Smooth muscle cell (in vitro differentiated cells): ENCODE measurements around the gene AFDN. TPM values are rescaled to one million over a fixed set of nuclear protein-coding genes. Genes with fewer than 3 reads are reported as not detected.

Source experiments
- DNase-seq: peaks from one replicate; lab custom pipeline; 2025; ENCODE audit not compliant: unreplicated experiment; lab: John Stamatoyannopoulos, UW
- H2AFZ ChIP-seq: fragments of 200-600 bp; sonication (generic); 2 replicates; pipeline ENCODE4 v1.6.0; 2016; ENCODE audit warnings: antibody characterized with exemption, low read depth, mild to moderate bottlenecking
- H3F3A ChIP-seq: fragments of 200-600 bp; sonication (generic); 2 replicates; pipeline ENCODE4 v1.6.0; 2017; ENCODE audit warnings: antibody characterized with exemption, low read depth
- H3K27ac ChIP-seq: fragments of 200-600 bp; sonication (generic); 2 replicates; pipeline ENCODE4 v1.5.1; 2016; ENCODE audit warnings: low read depth, mild to moderate bottlenecking
- H3K27me3 ChIP-seq: fragments of 200-600 bp; sonication (generic); 2 replicates; pipeline ENCODE4 v1.6.1; 2016; ENCODE audit warnings: low read depth, mild to moderate bottlenecking
- H3K36me3 ChIP-seq: fragments of 200-600 bp; sonication (generic); 2 replicates; pipeline ENCODE4 v1.5.1; 2016; ENCODE audit warnings: low read depth
- H3K4me1 ChIP-seq: fragments of 200-600 bp; sonication (generic); 2 replicates; pipeline ENCODE4 v1.5.1; 2016; ENCODE audit warnings: low read depth
- H3K4me2 ChIP-seq: fragments of 200-600 bp; sonication (generic); 2 replicates; pipeline ENCODE4 v1.6.0; 2016; ENCODE audit warnings: mild to moderate bottlenecking
- H3K4me3 ChIP-seq: fragments of 200-600 bp; sonication (generic); 2 replicates; pipeline ENCODE4 v1.5.1; 2016; ENCODE audit warnings: mild to moderate bottlenecking
- H3K79me2 ChIP-seq: fragments of 200-600 bp; sonication (generic); 2 replicates; pipeline ENCODE4 v1.6.0; 2016; ENCODE audit warnings: low read depth, mild to moderate bottlenecking
- H3K9ac ChIP-seq: fragments of 200-600 bp; sonication (generic); 2 replicates; pipeline ENCODE4 v1.6.0; 2016; ENCODE audit warnings: low read depth
- H3K9me3 ChIP-seq: fragments of 200-600 bp; sonication (generic); replicated peaks from 2 replicates; pipeline ENCODE4 v1.5.1; 2016; ENCODE audit warnings: low read depth
- H4K20me1 ChIP-seq: fragments of 200-600 bp; sonication (generic); 2 replicates; pipeline ENCODE4 v1.6.0; 2016; ENCODE audit warnings: low read depth
- WGBS: methylation state at CpG from one replicate; pipeline ENCODE4 v1.1.7; 2016; ENCODE audit warnings: low lambda C conversion rate; 5-methylcytosine and 5-hydroxymethylcytosine counted together
- polyA plus RNA-seq: library from polyadenylated mRNA; unstranded; fragments of >200 nt; fragmentation: Nextera tagmentation; extraction: Ambion mirVana; gene quantifications from 2 replicates; pipeline ENCODE4 v1.2.1, GENCODE V29; 2016
- total RNA-seq: library from RNA; depleted of rRNA; stranded (reverse); fragments of >200 nt; gene quantifications from 2 replicates; pipeline ENCODE4 v1.2.3, GENCODE V29; 2014
- TF ChIP-seq, protein P1 (sequence below): fragments of 200-600 bp; sonication (generic); IDR thresholded peaks from 2 replicates; pipeline ENCODE4 v1.5.1; 2017; ENCODE audit warnings: borderline replicate concordance, mild to moderate bottlenecking, antibody characterized with exemption; ENCODE audit not compliant: insufficient read depth, poor library complexity, severe bottlenecking

The AFDN gene
- total and polyA plus RNA-seq, 2 experiments from 2014 or later: 52.3 to 98.8 TPM

- WGBS: 73% methylated on average over 6 of the region's 6 CpGs
- H3K9ac ChIP-seq: no peak overlapping the region
- no peak overlapping the region for H3K4me3 ChIP-seq
- H3K79me2 ChIP-seq: no peaks in the 10 kb centered on the region
- H3F3A ChIP-seq: peaks cover 5% of the 10 kb centered on the region
- TF ChIP-seq, protein P1, sequence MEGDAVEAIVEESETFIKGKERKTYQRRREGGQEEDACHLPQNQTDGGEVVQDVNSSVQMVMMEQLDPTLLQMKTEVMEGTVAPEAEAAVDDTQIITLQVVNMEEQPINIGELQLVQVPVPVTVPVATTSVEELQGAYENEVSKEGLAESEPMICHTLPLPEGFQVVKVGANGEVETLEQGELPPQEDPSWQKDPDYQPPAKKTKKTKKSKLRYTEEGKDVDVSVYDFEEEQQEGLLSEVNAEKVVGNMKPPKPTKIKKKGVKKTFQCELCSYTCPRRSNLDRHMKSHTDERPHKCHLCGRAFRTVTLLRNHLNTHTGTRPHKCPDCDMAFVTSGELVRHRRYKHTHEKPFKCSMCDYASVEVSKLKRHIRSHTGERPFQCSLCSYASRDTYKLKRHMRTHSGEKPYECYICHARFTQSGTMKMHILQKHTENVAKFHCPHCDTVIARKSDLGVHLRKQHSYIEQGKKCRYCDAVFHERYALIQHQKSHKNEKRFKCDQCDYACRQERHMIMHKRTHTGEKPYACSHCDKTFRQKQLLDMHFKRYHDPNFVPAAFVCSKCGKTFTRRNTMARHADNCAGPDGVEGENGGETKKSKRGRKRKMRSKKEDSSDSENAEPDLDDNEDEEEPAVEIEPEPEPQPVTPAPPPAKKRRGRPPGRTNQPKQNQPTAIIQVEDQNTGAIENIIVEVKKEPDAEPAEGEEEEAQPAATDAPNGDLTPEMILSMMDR: peak; percentile 41
- peaks cover 12% of the 10 kb centered on the region for H3K36me3 ChIP-seq
- no peak overlapping the region for H3K4me2 ChIP-seq
- DNase-seq: no peak
- H3K27ac ChIP-seq: no peak overlapping the region
- peaks cover under 1% of the 10 kb centered on the region for H3K4me1 ChIP-seq
- H4K20me1 ChIP-seq: peaks cover 4% of the 10 kb centered on the region
- no peaks in the 10 kb centered on the region for H3K9me3 ChIP-seq
- H3K27me3 ChIP-seq: no peaks in the 10 kb centered on the region
- H2AFZ ChIP-seq: no peak overlapping the region
Measured at GRCh38 chr6:167968091-167968490, 141.4 kb downstream of the AFDN start.

DNA sequence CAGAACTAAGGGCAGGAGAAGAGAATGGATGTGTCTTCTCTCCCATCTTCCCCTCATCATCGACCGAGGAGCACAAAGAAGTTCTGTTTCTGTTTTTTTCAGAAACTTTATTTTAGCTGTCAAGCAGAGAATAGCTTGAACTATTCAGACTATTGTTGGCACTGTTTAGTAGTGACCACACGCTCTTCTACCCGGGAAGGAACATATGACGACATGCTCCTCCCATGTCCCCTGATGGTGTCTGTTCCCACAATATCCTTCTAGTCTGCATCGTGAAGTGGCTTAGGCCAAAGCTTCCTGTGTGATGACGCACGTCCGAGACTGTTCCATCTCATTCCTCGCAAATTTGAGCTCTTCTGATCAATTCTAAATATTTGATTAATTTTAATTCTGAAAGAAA lies 143.5 kb downstream of the AFDN start:
- H3K4me3 ChIP-seq: no peak overlapping the region
- peaks cover 23% of the 10 kb centered on the region for H3F3A ChIP-seq
- no peaks in the 10 kb centered on the region for H3K27me3 ChIP-seq
- peaks cover 7% of the 10 kb centered on the region for H3K4me1 ChIP-seq
- H3K79me2 ChIP-seq: no peaks in the 10 kb centered on the region
- H3K9me3 ChIP-seq: no peaks in the 10 kb centered on the region
- peaks cover 10% of the 10 kb centered on the region for H3K36me3 ChIP-seq
- H3K9ac ChIP-seq: no peak overlapping the region
- H3K27ac ChIP-seq: no peak overlapping the region
- 93% methylated on average over 10 of the region's 10 CpGs for WGBS
- TF ChIP-seq, protein P1: no peak
- no peak overlapping the region for H3K4me2 ChIP-seq
- H2AFZ ChIP-seq: no peak overlapping the region
- H4K20me1 ChIP-seq: no peaks in the 10 kb centered on the region
- DNase-seq: no peak

DNA sequence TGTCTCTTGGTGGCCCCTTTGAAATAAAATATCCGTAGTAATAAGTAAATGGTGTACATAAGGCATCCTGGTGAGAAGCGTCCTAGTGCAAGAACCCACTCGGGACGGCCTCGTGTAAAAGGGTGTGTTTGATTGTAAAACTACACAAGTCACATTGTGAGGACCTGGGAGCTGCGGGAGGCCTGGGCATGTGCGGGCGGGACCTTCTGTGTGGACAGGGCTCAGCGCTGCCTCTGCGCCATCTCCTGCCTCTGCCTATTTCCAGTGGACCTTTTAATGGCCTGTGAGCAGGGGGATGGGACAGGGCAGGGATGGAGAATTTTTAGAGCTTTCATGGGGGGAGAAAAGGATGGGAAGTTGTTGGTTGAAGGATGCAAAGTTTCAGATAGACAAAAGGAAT lies 145.5 kb downstream of the AFDN start:
- TF ChIP-seq, protein P1: no peak
- Histone ChIP-seq H2AFZ (no peak overlapping the region), H3K9ac (no peak overlapping the region), H3K36me3 (peaks cover 10% of the 10 kb centered on the region), H3K4me2 (no peak overlapping the region), H3K9me3 (no peaks in the 10 kb centered on the region), H3F3A (peaks cover 23% of the 10 kb centered on the region), H3K4me3 (no peak overlapping the region), H4K20me1 (no peaks in the 10 kb centered on the region), H3K79me2 (no peaks in the 10 kb centered on the region), H3K27me3 (no peaks in the 10 kb centered on the region), H3K4me1 (peaks cover 7% of the 10 kb centered on the region), H3K27ac (no peak overlapping the region)
- DNase-seq: no peak
- WGBS: 94% methylated on average over 10 of the region's 10 CpGs

- H3F3A ChIP-seq: peaks cover 23% of the 10 kb centered on the region
- peaks cover 7% of the 10 kb centered on the region for H3K4me1 ChIP-seq
- H3K9me3 ChIP-seq: no peaks in the 10 kb centered on the region
- peaks cover 10% of the 10 kb centered on the region for H3K36me3 ChIP-seq
- no peak overlapping the region for H3K4me2 ChIP-seq
- no peak overlapping the region for H3K9ac ChIP-seq
- H3K4me3 ChIP-seq: no peak overlapping the region
- no peak for DNase-seq
- no peaks in the 10 kb centered on the region for H3K79me2 ChIP-seq
- H3K27ac ChIP-seq: no peak overlapping the region
- 79% methylated on average over 9 of the region's 9 CpGs for WGBS
- TF ChIP-seq, protein P1: no peak
- H3K27me3 ChIP-seq: no peaks in the 10 kb centered on the region
- H4K20me1 ChIP-seq: no peaks in the 10 kb centered on the region
- no peak overlapping the region for H2AFZ ChIP-seq
Measured at GRCh38 chr6:167973148-167973885, 146.6 kb downstream of the AFDN start.
